ENCODE data around the gene RBM10. TPM values are rescaled to one million over a fixed set of nuclear protein-coding genes. Genes with fewer than 3 reads are reported as not detected.
A peak's percentile ranks its signal among the peaks of the same experiment; 100 is the strongest.

Gene RBM10
- total RNA-seq, 2 donors from 2014 or later = 48.3 to 50.6 TPM

DNA sequence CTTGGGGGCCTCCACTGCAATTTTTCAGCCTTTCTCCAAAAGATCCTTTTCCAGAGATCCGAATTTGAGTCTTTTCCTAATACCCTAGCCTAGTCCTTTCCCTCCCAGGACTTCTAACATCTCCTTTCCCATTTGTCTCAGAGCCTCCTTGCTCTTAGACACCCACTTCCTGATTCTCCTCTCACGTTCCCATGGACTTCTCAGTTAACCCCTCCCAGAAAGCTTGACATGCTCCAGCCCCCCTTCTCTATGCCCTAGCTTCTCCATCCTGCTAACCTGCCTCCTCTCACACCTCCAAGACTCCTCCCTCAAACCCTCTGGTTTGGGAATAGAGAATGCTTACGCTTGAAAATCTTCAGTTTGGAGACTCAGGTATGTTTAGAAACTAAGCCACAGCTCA lies 51.1 kb downstream of the RBM10 start:
- no peak overlapping the region for H3K27ac ChIP-seq (ENCODE audit: low read depth, low read length)
- H3K36me3 Mint-ChIP-seq (ENCODE audit: low read depth) = peaks cover 62% of the 10 kb centered on the region
- WGBS, 2 experiments (ENCODE audit: insufficient coverage in 1 of 2, insufficient read length in 1 of 2) = 62 to 100% methylated on average over 1 to 3 of the region's 3 CpGs
- peak overlapping the region; percentile 97 for H3K4me3 Mint-ChIP-seq
- peaks cover 22% of the 10 kb centered on the region for H3K27me3 Mint-ChIP-seq (ENCODE audit: insufficient read depth)
- peaks cover 6% of the 10 kb centered on the region for H3K27me3 ChIP-seq (ENCODE audit: control insufficient read depth, insufficient read depth, low read length, poor library complexity, severe bottlenecking)
- H3K9ac ChIP-seq (ENCODE audit: extremely low read depth, low read length, poor library complexity, severe bottlenecking) = peak overlapping the region; percentile 34
- H3K4me1 Mint-ChIP-seq = peaks cover 49% of the 10 kb centered on the region
- H3K27ac Mint-ChIP-seq = peak overlapping the region; percentile 98
- no peak for DNase-seq
- H3K4me1 ChIP-seq (ENCODE audit: control insufficient read depth, insufficient read depth, low read length) = peaks cover 8% of the 10 kb centered on the region
- no peak for TF ChIP-seq CTCF (conservative IDR thresholded peaks at IDR 0.05)
- no peaks in the 10 kb centered on the region for H3K9me3 Mint-ChIP-seq
- H3K4me3 ChIP-seq (ENCODE audit: low read length) = peak overlapping the region; percentile 96
- no peaks in the 10 kb centered on the region for H3K9me3 ChIP-seq (ENCODE audit: control insufficient read depth, low read length)
- peaks cover 48% of the 10 kb centered on the region for H3K36me3 ChIP-seq (ENCODE audit: control insufficient read depth, insufficient read depth, low read length)

DNA sequence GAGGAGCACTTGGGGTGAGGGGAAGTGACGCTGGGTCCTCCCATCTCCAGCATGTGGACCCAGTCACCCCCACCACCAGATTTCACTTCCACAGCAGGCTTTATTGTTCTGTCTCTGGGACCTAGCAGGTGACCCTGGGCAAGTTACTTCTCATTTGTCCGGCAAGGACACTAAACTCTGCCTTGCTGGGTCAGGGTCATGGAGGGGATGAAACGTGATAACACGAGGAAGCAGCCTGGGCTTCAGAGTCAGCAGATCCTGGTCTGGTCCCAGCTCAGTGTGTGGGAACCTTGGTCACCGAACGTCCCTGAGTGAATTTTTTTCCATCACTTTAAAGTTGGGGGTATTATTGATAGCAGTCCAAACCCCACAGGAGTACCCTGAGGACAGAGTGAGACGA lies 52.5 kb downstream of the RBM10 start:
- peak overlapping the region; percentile 96 for H3K4me3 ChIP-seq (ENCODE audit: low read length)
- H3K36me3 ChIP-seq (ENCODE audit: control insufficient read depth, insufficient read depth, low read length) = peaks cover 62% of the 10 kb centered on the region
- H3K9me3 ChIP-seq (ENCODE audit: control insufficient read depth, low read length) = no peaks in the 10 kb centered on the region
- no peak for TF ChIP-seq CTCF (conservative IDR thresholded peaks at IDR 0.05)
- peaks cover 8% of the 10 kb centered on the region for H3K4me1 ChIP-seq (ENCODE audit: control insufficient read depth, insufficient read depth, low read length)
- peak overlapping the region; percentile 53 for H3K9ac ChIP-seq (ENCODE audit: extremely low read depth, low read length, poor library complexity, severe bottlenecking)
- DNase-seq = no peak
- peaks cover 9% of the 10 kb centered on the region for H3K27me3 Mint-ChIP-seq (ENCODE audit: insufficient read depth)
- no peaks in the 10 kb centered on the region for H3K9me3 Mint-ChIP-seq
- H3K4me3 Mint-ChIP-seq = peak overlapping the region; percentile 97
- H3K27me3 ChIP-seq (ENCODE audit: control insufficient read depth, insufficient read depth, low read length, poor library complexity, severe bottlenecking) = no peaks in the 10 kb centered on the region
- peaks cover 54% of the 10 kb centered on the region for H3K4me1 Mint-ChIP-seq
- H3K27ac Mint-ChIP-seq = peak overlapping the region; percentile 98
- peaks cover 76% of the 10 kb centered on the region for H3K36me3 Mint-ChIP-seq (ENCODE audit: low read depth)
- 73% methylated on average over 6 of the region's 7 CpGs; no CpG with 5 or more reads in 1 of the 2 experiments for WGBS, 2 experiments (ENCODE audit: insufficient coverage in 1 of 2, insufficient read length in 1 of 2)
- no peak overlapping the region for H3K27ac ChIP-seq (ENCODE audit: low read depth, low read length)

DNA sequence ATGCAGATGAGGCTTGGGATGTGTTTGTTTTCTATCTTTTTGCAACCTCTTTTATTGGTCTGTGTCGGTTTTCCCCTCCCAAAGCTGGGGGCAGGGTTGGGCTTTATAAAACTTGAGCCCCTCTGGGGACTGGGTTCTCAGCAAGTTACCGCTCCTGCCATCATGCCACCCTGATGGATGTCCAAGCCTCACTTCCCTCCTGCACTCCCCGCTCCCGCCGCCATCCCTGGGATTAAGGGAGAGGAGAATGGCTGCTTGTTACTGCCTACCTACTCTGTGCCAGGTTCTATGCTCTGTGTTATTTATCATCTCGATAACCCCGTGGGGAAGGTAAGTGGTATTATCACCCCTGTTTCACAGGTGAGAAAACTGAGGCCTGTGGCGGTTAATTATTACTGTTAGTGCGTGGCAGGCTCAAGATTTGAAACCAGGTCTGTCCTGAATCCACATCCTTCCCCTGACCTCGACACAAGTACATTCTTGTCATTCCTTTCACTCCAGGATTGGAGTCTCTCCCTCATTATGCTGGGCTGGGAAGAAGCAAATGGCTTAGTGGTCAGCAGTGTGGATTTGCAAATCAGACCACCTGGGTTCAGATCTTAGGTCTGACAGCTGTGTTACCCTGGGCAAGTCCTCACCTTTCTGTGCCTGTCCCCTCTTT lies 53.1 kb downstream of the RBM10 start:
- H3K4me3 Mint-ChIP-seq = peak overlapping the region; percentile 97
- Histone ChIP-seq H3K9ac (ENCODE audit: extremely low read depth, low read length, poor library complexity, severe bottlenecking) (peak overlapping the region; percentile 53), H3K4me3 (ENCODE audit: low read length) (peak overlapping the region; percentile 96), H3K4me1 (ENCODE audit: control insufficient read depth, insufficient read depth, low read length) (peaks cover 8% of the 10 kb centered on the region), H3K36me3 (ENCODE audit: control insufficient read depth, insufficient read depth, low read length) (peaks cover 67% of the 10 kb centered on the region), H3K27me3 (ENCODE audit: control insufficient read depth, insufficient read depth, low read length, poor library complexity, severe bottlenecking) (no peaks in the 10 kb centered on the region), H3K27ac (ENCODE audit: low read depth, low read length) (no peak overlapping the region), H3K9me3 (ENCODE audit: control insufficient read depth, low read length) (no peaks in the 10 kb centered on the region)
- H3K36me3 Mint-ChIP-seq (ENCODE audit: low read depth) = peaks cover 82% of the 10 kb centered on the region
- H3K9me3 Mint-ChIP-seq = no peaks in the 10 kb centered on the region
- DNase-seq = peak; percentile 83
- peak overlapping the region; percentile 98 for H3K27ac Mint-ChIP-seq
- 64% methylated on average over 9 of the region's 10 CpGs; no CpG with 5 or more reads in 1 of the 2 experiments for WGBS, 2 experiments (ENCODE audit: insufficient coverage in 1 of 2, insufficient read length in 1 of 2)
- TF ChIP-seq CTCF (conservative IDR thresholded peaks at IDR 0.05) = no peak
- H3K4me1 Mint-ChIP-seq = peaks cover 54% of the 10 kb centered on the region
- peaks cover 2% of the 10 kb centered on the region for H3K27me3 Mint-ChIP-seq (ENCODE audit: insufficient read depth)
